ENCODE data around the gene PYGB.
A peak's percentile ranks its signal among the peaks of the same experiment; 100 is the strongest.
"Not testable (repeated sequence)": the region's sequence is repeated elsewhere in the genome, so short reads cannot be mapped to it uniquely, and the experiment has no call there.

PYGB gene

GRCh38 chr20:25257756-25258475, 10.0 kb downstream of the PYGB start:
- H3K4me3 ChIP-seq (ENCODE audit: low read depth, low read length): no peak overlapping the region
- TF ChIP-seq CTCF (conservative IDR thresholded peaks at IDR 0.05; ENCODE audit: low read depth, low read length): no peak
- DNase-seq (ENCODE audit: low read depth): no peak

DNA sequence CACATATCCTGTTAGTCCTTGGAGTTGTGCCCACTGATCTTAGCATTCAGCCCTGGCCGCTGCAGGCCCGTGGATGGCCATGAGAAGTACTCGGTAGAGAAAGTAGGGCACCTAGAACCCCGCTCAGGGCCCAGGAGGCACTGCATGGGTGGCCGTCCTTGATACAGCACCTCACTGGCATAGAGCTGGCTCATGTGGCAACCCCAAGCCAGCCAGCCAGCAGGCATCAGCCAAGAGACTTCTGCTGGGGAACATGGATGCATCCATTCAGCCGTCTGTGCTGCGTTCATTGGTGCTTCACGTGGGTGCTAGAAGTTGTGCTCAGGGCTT, 10.6 kb downstream of the PYGB start:
- no peak for DNase-seq (ENCODE audit: low read depth)
- no peak for TF ChIP-seq CTCF (conservative IDR thresholded peaks at IDR 0.05; ENCODE audit: low read depth, low read length)
- H3K4me3 ChIP-seq (ENCODE audit: low read depth, low read length): no peak overlapping the region

- no peak for DNase-seq (ENCODE audit: low read depth)
- TF ChIP-seq CTCF (conservative IDR thresholded peaks at IDR 0.05; ENCODE audit: low read depth, low read length): no peak
These were observed 10.9 kb downstream of the PYGB start for GRCh38 chr20:25258828-25259227.

DNA sequence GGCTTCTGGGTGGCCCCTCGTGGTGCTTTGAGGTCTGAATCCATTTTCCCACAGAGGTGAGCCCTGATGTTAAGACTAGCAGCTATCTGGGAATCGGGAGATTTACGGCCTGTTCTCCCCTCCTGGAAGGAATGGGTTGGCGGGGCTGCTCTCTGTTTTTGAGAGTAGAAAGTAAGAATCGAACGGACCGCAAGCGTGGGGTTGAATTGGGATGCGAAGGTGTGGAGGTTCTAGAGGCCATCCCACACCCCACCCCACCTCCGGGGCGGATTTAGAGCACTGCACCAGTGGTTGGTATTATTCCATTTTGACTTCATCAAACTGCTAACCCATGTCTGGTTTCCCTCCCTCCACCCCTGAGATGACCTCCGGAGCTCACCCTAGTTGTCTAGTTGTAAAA, 11.5 kb downstream of the PYGB start:
- no peak for TF ChIP-seq CTCF (conservative IDR thresholded peaks at IDR 0.05; ENCODE audit: low read depth, low read length)
- H3K4me3 ChIP-seq (ENCODE audit: low read depth, low read length): no peak overlapping the region
- no peak for DNase-seq (ENCODE audit: low read depth)

More at GRCh38 chr20:25258828-25259227, 10.9 kb downstream of the PYGB start:
- H3K4me3 ChIP-seq (ENCODE audit: low read depth, low read length): no peak overlapping the region

DNA sequence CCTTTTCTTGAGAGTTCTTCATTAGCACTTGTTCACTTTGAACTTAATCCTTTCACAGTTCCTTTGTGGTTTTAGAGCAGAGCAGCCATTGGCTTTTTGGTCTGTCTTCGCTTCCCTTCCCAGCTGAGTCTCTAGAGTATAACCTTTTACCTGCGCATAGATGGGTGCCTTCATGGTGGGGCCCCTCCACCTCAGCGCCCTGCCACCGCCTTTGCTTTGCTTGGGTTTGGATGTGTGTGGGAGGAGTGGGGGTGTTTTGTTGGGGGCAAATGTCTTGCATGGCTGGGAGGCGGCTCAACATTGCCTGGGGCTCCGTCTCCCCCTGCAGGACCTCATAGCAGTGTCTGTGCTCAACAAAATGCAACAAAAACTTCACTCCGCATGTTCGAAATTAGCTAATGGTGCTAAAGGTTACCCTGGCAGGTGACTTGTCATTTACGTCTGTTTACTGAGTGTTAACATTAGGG, 11.9 kb downstream of the PYGB start:
- H3K4me3 ChIP-seq (ENCODE audit: low read depth, low read length): no peak overlapping the region
- TF ChIP-seq CTCF (conservative IDR thresholded peaks at IDR 0.05; ENCODE audit: low read depth, low read length): peak; percentile 9
- no peak for DNase-seq (ENCODE audit: low read depth)

DNA sequence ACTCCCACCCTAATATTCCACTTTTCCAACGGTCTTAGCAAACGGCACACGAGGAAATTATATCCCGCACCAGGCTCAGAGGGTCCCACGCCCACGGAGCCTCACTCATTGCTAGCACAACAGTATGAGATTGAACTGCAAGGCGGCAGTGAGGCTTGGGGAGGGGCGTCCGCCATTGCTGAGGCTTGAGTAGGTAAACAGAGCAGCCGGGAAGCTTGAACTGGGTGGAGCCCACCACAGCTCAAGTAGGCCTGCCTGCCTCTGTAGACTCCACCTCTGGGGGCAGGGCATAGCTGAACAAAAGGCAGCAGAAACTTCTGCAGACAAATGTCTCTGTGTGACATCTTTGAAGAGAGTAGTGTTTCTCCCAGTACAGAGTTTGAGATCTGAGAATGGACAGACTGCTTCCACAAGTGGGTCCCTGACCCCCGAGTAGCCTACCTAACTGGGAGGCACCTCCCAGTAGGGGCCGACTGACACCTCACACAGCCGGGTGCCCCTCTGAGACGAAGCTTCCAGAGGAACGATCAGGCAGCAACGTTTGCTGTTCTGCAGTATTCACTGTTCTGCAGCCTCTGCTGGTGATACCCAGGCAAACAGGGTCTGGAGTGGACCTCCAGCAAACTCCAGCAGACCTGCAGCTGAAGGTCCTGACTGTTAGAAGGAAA, 13.0 kb downstream of the PYGB start:
- H3K4me3 ChIP-seq (ENCODE audit: low read depth, low read length); DNase-seq (ENCODE audit: low read depth): not testable (repeated sequence)

DNA sequence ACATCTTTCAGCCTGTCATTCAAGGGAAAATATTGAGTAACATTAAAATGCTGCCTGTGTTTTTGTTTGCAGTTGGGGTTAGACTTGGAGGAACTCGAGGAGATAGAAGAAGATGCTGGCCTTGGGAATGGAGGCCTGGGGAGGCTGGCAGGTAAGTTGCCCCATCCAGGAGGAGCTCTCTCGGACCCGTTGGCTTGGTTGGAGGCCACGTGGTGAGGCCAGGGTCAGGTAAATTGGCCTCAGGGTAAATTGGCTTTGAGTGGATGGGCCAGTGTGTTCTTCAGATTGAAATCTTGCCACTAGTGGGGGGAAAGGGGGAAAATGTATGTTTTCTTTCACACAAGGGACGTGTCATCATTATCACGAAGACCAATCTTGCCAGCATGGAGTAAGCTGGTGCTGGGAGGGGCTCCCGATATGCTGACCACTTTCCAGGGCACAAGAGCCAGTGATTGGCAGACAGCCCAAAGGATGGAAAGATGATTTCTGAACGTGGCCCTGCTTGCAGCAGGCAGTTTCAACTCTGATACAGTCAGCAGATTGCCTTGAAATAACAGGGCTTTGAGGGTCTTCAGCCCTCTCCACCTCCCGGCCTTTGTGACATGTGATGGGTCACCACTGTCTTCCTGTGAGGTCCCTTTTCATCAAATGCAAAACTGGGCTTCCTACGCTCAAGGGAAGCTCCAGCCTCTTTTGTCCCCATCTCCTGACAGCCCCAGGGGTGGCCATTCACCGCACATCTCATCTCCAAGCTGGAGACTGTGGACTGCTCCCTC, 21.4 kb downstream of the PYGB start:
- no peak overlapping the region for H3K4me3 ChIP-seq (ENCODE audit: low read depth, low read length)
- no peak for DNase-seq (ENCODE audit: low read depth)
- TF ChIP-seq CTCF (conservative IDR thresholded peaks at IDR 0.05; ENCODE audit: low read depth, low read length): no peak
